Measurements from ENCODE around the gene MYO19.

The MYO19 gene

GRCh38 chr17:36575028-36575427, 40.4 kb upstream of the MYO19 start:
- no peak overlapping the region for H3K4me3 ChIP-seq (ENCODE audit: low read length)
- no peak overlapping the region for H3K27ac ChIP-seq (ENCODE audit: low read length)
- TF ChIP-seq EZH2phosphoT487 (IDR thresholded peaks at IDR 0.05; ENCODE audit: low read depth), result no peak
- TF ChIP-seq, protein P1, sequence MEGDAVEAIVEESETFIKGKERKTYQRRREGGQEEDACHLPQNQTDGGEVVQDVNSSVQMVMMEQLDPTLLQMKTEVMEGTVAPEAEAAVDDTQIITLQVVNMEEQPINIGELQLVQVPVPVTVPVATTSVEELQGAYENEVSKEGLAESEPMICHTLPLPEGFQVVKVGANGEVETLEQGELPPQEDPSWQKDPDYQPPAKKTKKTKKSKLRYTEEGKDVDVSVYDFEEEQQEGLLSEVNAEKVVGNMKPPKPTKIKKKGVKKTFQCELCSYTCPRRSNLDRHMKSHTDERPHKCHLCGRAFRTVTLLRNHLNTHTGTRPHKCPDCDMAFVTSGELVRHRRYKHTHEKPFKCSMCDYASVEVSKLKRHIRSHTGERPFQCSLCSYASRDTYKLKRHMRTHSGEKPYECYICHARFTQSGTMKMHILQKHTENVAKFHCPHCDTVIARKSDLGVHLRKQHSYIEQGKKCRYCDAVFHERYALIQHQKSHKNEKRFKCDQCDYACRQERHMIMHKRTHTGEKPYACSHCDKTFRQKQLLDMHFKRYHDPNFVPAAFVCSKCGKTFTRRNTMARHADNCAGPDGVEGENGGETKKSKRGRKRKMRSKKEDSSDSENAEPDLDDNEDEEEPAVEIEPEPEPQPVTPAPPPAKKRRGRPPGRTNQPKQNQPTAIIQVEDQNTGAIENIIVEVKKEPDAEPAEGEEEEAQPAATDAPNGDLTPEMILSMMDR (IDR thresholded peaks at IDR 0.05; ENCODE audit: low read depth, low read length), result no peak
- no peaks in the 10 kb centered on the region for H3K27me3 ChIP-seq (ENCODE audit: low read depth, low read length)
- peaks cover 29% of the 10 kb centered on the region for H3K79me2 ChIP-seq (ENCODE audit: low read length)
- no peak overlapping the region for H2AFZ ChIP-seq (ENCODE audit: low read depth, low read length)
- H4K20me1 ChIP-seq (ENCODE audit: insufficient read depth, low read length), result peaks cover 3% of the 10 kb centered on the region; the same call in 1 of the 2 replicates
- H3K4me1 ChIP-seq (ENCODE audit: low read length), result no peaks in the 10 kb centered on the region
- no peaks in the 10 kb centered on the region for H3K9me3 ChIP-seq (ENCODE audit: insufficient read depth, low read length)
- H3K4me2 ChIP-seq (ENCODE audit: low read length), result no peak overlapping the region
- no peak overlapping the region for H3K9ac ChIP-seq (ENCODE audit: low read length)
- H3K36me3 ChIP-seq (replicated peaks; ENCODE audit: low read depth, low read length), result peaks cover 28% of the 10 kb centered on the region

- H3K79me2 ChIP-seq (ENCODE audit: low read length), result peaks cover 2% of the 10 kb centered on the region; the same call in 1 of the 2 replicates
- H3K4me3 ChIP-seq (ENCODE audit: low read length), result no peak overlapping the region
- no peak overlapping the region for H3K27ac ChIP-seq (ENCODE audit: low read length)
- H3K27me3 ChIP-seq (ENCODE audit: low read depth, low read length), result no peaks in the 10 kb centered on the region
- peaks cover 24% of the 10 kb centered on the region for H3K36me3 ChIP-seq (replicated peaks; ENCODE audit: low read depth, low read length)
- TF ChIP-seq, protein P1 (IDR thresholded peaks at IDR 0.05; ENCODE audit: low read depth, low read length), result no peak
- no peak for TF ChIP-seq EZH2phosphoT487 (IDR thresholded peaks at IDR 0.05; ENCODE audit: low read depth)
- no peak overlapping the region for H3K9ac ChIP-seq (ENCODE audit: low read length)
- H3K4me1 ChIP-seq (ENCODE audit: low read length), result no peaks in the 10 kb centered on the region
- H2AFZ ChIP-seq (ENCODE audit: low read depth, low read length), result no peak overlapping the region
- H3K9me3 ChIP-seq (ENCODE audit: insufficient read depth, low read length), result no peaks in the 10 kb centered on the region
- H3K4me2 ChIP-seq (ENCODE audit: low read length), result no peak overlapping the region
- H4K20me1 ChIP-seq (ENCODE audit: insufficient read depth, low read length), result 0 out of 2 replicates have a peak, but pooled peaks cover 5% of the 10 kb centered on the region
Measured at GRCh38 chr17:36566081-36566480, 31.4 kb upstream of the MYO19 start.

- Histone ChIP-seq H3K4me3 (ENCODE audit: low read length) (no peak overlapping the region), H3K9ac (ENCODE audit: low read length) (no peak overlapping the region), H3K4me1 (ENCODE audit: low read length) (peaks cover 18% of the 10 kb centered on the region), H3K79me2 (ENCODE audit: low read length) (peaks cover 80% of the 10 kb centered on the region), H3K4me2 (ENCODE audit: low read length) (no peak overlapping the region), H3K27me3 (ENCODE audit: low read depth, low read length) (no peaks in the 10 kb centered on the region), H4K20me1 (ENCODE audit: insufficient read depth, low read length) (peaks cover 74% of the 10 kb centered on the region), H3K9me3 (ENCODE audit: insufficient read depth, low read length) (no peaks in the 10 kb centered on the region), H3K36me3 (replicated peaks; ENCODE audit: low read depth, low read length) (peaks cover 42% of the 10 kb centered on the region), H3K27ac (ENCODE audit: low read length) (no peak overlapping the region), H2AFZ (ENCODE audit: low read depth, low read length) (no peak overlapping the region)
- TF ChIP-seq, protein P1 (IDR thresholded peaks at IDR 0.05; ENCODE audit: low read depth, low read length), result no peak
- TF ChIP-seq EZH2phosphoT487 (IDR thresholded peaks at IDR 0.05; ENCODE audit: low read depth), result no peak
Measured at GRCh38 chr17:36553459-36553858, 18.8 kb upstream of the MYO19 start.

GRCh38 chr17:36550491-36551417, 16.1 kb upstream of the MYO19 start:
- H3K9ac ChIP-seq (ENCODE audit: low read length), result no peak overlapping the region
- H2AFZ ChIP-seq (ENCODE audit: low read depth, low read length), result no peak overlapping the region
- H3K4me3 ChIP-seq (ENCODE audit: low read length), result peak overlapping the region; percentile 25
- H3K4me2 ChIP-seq (ENCODE audit: low read length), result peak overlapping the region; percentile 47
- peaks cover 33% of the 10 kb centered on the region for H3K4me1 ChIP-seq (ENCODE audit: low read length)
- H3K9me3 ChIP-seq (ENCODE audit: insufficient read depth, low read length), result no peaks in the 10 kb centered on the region
- H3K79me2 ChIP-seq (ENCODE audit: low read length), result peaks cover 97% of the 10 kb centered on the region
- peaks cover 36% of the 10 kb centered on the region for H3K36me3 ChIP-seq (replicated peaks; ENCODE audit: low read depth, low read length)
- peaks cover 88% of the 10 kb centered on the region for H4K20me1 ChIP-seq (ENCODE audit: insufficient read depth, low read length)
- no peaks in the 10 kb centered on the region for H3K27me3 ChIP-seq (ENCODE audit: low read depth, low read length)
- no peak for TF ChIP-seq EZH2phosphoT487 (IDR thresholded peaks at IDR 0.05; ENCODE audit: low read depth)
- TF ChIP-seq, protein P1 (IDR thresholded peaks at IDR 0.05; ENCODE audit: low read depth, low read length), result no peak
- H3K27ac ChIP-seq (ENCODE audit: low read length), result peak overlapping the region; percentile 48

Measured in OCI-LY3 (cell line).